ENCODE results near the gene THUMPD1. TPM values are rescaled to one million over a fixed set of nuclear protein-coding genes. Genes with fewer than 3 reads are reported as not detected.

The THUMPD1 gene
- total and polyA plus RNA-seq, 10 of the 15 experiments (the other 5 are each of a cell fraction or from before 2014, with no cell fraction given), result 21.5 to 49.5 (median 36.9) TPM

DNA sequence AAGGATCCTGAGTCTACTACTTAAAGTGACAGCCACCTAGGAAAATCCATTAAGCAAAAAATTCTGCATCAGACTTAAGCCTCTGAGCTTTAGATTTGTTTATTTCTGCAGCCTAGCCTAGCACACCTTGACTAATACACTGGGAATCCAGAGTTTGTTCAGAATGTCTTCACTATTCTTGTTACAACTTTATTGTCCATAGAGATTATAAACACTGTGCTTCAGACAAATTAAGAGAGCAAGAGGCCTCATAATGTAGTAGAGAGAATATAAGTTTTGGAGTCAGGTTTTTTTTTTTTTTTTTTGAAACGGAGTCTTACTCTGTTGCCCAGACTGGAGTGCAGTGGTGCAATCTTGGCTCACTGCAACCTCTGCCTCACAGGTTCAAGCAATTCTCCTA, 8.9 kb upstream of the THUMPD1 start (continued):
- TF ChIP-seq ZZZ3 (IDR thresholded peaks at IDR 0.05; ENCODE audit: control insufficient read depth, insufficient read length, low read depth) (no peak), ETV6 (conservative IDR thresholded peaks at IDR 0.05 in 1 of 2, IDR thresholded peaks at IDR 0.05 in 1 of 2; ENCODE audit: borderline replicate concordance in 1 of 2, low read depth in 1 of 2) (no peak), SP1 (IDR thresholded peaks at IDR 0.05; ENCODE audit: low read depth, low read length) (no peak), RB1 (IDR thresholded peaks at IDR 0.05; ENCODE audit: borderline replicate concordance) (no peak), TCF7 (IDR thresholded peaks at IDR 0.05; ENCODE audit: borderline replicate concordance) (no peak)

GRCh38 chr16:20749474-20749873, 7.9 kb upstream of the THUMPD1 start:
- no TSS peak for BruUV-seq (replicated peaks)
- 10% methylated on average over 1 of the region's 1 CpG for WGBS (ENCODE audit: insufficient coverage, insufficient replicate concordance, low lambda C conversion rate, missing lambda C conversion rate)
- intact Hi-C loops (cut with micrococcal nuclease; ENCODE audit: unreplicated experiment) (no loop called here), in situ Hi-C loops (cut with MboI) (no loop called here)
- H3K4me1 ChIP-seq (ENCODE audit: control insufficient read depth, insufficient read depth, low read length), result no peaks in the 10 kb centered on the region
- ChIA-PET POLR2A (no interaction called here), CTCF (no interaction called here), RAD21 (ENCODE audit: unreplicated experiment) (no interaction called here), SMC1A (ENCODE audit: uncharacterized antibody, unreplicated experiment) (no interaction called here)
- ATAC-seq, result no peak
- no peaks in the 10 kb centered on the region for H3K36me3 ChIP-seq (ENCODE audit: control insufficient read depth in 2 of 2, insufficient read depth in 2 of 2, low read length in 1 of 2)
- no peaks in the 10 kb centered on the region; the same call in 1 of the 3 replicates for H3K9me3 ChIP-seq (replicated peaks; ENCODE audit: control insufficient read depth, insufficient read depth, low read length)
- no peaks in the 10 kb centered on the region for H3K79me2 ChIP-seq (ENCODE audit: control insufficient read depth, insufficient read depth, low read length)
- no peak overlapping the region for H3K9ac ChIP-seq (ENCODE audit: control insufficient read depth, insufficient read depth, low read length)
- no peak overlapping the region for H3K27ac ChIP-seq (ENCODE audit: control insufficient read depth, insufficient read depth)
- H4K20me1 ChIP-seq (ENCODE audit: control insufficient read depth, insufficient read depth), result no peaks in the 10 kb centered on the region
- no peak overlapping the region for H3K4me3 ChIP-seq
- no peaks in the 10 kb centered on the region for H3K27me3 ChIP-seq (replicated peaks in 1 of 2; ENCODE audit: control insufficient read depth in 2 of 2, insufficient read depth in 2 of 2, low read length in 1 of 2)
- no peak for DNase-seq (ENCODE audit: low read depth, low spot score)
- H3K4me2 ChIP-seq (ENCODE audit: control insufficient read depth, insufficient read depth), result no peak overlapping the region
- H2AFZ ChIP-seq (ENCODE audit: control insufficient read depth, low read depth, low read length), result no peak overlapping the region
- no peak for FAIRE-seq
- TF ChIP-seq NR2F1 (conservative IDR thresholded peaks at IDR 0.05), result no peak
- no peak for TF ChIP-seq TCF3 (IDR thresholded peaks at IDR 0.05; ENCODE audit: borderline replicate concordance, insufficient read depth, low read depth, low read length)
- TF ChIP-seq SIX5 (IDR thresholded peaks at IDR 0.05; ENCODE audit: low read depth, low read length, severe bottlenecking), result no peak
- TF ChIP-seq MLLT1 (IDR thresholded peaks at IDR 0.05), result no peak
- no peak for TF ChIP-seq ATF7 (IDR thresholded peaks at IDR 0.05; ENCODE audit: low read depth)
- no peak for TF ChIP-seq MAX (IDR thresholded peaks at IDR 0.05; ENCODE audit: low read depth, low read length)
- no peak for TF ChIP-seq KAT2A (conservative IDR thresholded peaks at IDR 0.05; ENCODE audit: control insufficient read depth, low read depth, low read length)
- TF ChIP-seq BCLAF1 (IDR thresholded peaks at IDR 0.05), result no peak
- TF ChIP-seq, protein P1, sequence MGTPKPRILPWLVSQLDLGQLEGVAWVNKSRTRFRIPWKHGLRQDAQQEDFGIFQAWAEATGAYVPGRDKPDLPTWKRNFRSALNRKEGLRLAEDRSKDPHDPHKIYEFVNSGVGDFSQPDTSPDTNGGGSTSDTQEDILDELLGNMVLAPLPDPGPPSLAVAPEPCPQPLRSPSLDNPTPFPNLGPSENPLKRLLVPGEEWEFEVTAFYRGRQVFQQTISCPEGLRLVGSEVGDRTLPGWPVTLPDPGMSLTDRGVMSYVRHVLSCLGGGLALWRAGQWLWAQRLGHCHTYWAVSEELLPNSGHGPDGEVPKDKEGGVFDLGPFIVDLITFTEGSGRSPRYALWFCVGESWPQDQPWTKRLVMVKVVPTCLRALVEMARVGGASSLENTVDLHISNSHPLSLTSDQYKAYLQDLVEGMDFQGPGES (IDR thresholded peaks at IDR 0.05), result no peak
- no peak for TF ChIP-seq IKZF1 (conservative IDR thresholded peaks at IDR 0.05)
- TF ChIP-seq MEF2B (IDR thresholded peaks at IDR 0.05; ENCODE audit: partially characterized antibody, poor library complexity, severe bottlenecking), result no peak
- TF ChIP-seq, protein P2, sequence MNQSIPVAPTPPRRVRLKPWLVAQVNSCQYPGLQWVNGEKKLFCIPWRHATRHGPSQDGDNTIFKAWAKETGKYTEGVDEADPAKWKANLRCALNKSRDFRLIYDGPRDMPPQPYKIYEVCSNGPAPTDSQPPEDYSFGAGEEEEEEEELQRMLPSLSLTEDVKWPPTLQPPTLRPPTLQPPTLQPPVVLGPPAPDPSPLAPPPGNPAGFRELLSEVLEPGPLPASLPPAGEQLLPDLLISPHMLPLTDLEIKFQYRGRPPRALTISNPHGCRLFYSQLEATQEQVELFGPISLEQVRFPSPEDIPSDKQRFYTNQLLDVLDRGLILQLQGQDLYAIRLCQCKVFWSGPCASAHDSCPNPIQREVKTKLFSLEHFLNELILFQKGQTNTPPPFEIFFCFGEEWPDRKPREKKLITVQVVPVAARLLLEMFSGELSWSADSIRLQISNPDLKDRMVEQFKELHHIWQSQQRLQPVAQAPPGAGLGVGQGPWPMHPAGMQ (IDR thresholded peaks at IDR 0.05; ENCODE audit: borderline replicate concordance), result no peak

All from GM12878 (cell line).